ENCODE results near the gene ENO1.

Gene ENO1

GRCh38 chr1:8915446-8915845 lies 37.0 kb upstream of the ENO1 start:
- Histone ChIP-seq H3K36me3 (ENCODE audit: low read depth) (no peaks in the 10 kb centered on the region), H3K9me3 (ENCODE audit: severe bottlenecking) (peaks cover 2% of the 10 kb centered on the region), H3K27me3 (ENCODE audit: insufficient read depth, poor library complexity, severe bottlenecking) (no peaks in the 10 kb centered on the region), H3K4me3 (ENCODE audit: severe bottlenecking) (no peak overlapping the region), H3K4me1 (ENCODE audit: insufficient read depth, poor library complexity, severe bottlenecking) (peaks cover 13% of the 10 kb centered on the region), H3K27ac (ENCODE audit: poor library complexity, severe bottlenecking) (no peak overlapping the region)
- DNase-seq (ENCODE audit: low spot score) = no peak
- TF ChIP-seq CTCF (IDR thresholded peaks at IDR 0.05; ENCODE audit: poor library complexity, severe bottlenecking) = peak; percentile 11
- ATAC-seq (ENCODE audit: low read depth) = no peak

GRCh38 chr1:8914466-8914865 lies 36.0 kb upstream of the ENO1 start:
- Histone ChIP-seq H3K4me1 (ENCODE audit: insufficient read depth, poor library complexity, severe bottlenecking) (peaks cover 13% of the 10 kb centered on the region), H3K36me3 (ENCODE audit: low read depth) (no peaks in the 10 kb centered on the region), H3K27me3 (ENCODE audit: insufficient read depth, poor library complexity, severe bottlenecking) (no peaks in the 10 kb centered on the region), H3K4me3 (ENCODE audit: severe bottlenecking) (no peak overlapping the region), H3K9me3 (ENCODE audit: severe bottlenecking) (peaks cover 2% of the 10 kb centered on the region), H3K27ac (ENCODE audit: poor library complexity, severe bottlenecking) (no peak overlapping the region)
- no peak for ATAC-seq (ENCODE audit: low read depth)
- no peak for DNase-seq (ENCODE audit: low spot score)
- no peak for TF ChIP-seq CTCF (IDR thresholded peaks at IDR 0.05; ENCODE audit: poor library complexity, severe bottlenecking)

GRCh38 chr1:8913457-8913856 lies 35.0 kb upstream of the ENO1 start:
- no peak for TF ChIP-seq CTCF (IDR thresholded peaks at IDR 0.05; ENCODE audit: poor library complexity, severe bottlenecking)
- peaks cover 2% of the 10 kb centered on the region for H3K9me3 ChIP-seq (ENCODE audit: severe bottlenecking)
- H3K27ac ChIP-seq (ENCODE audit: poor library complexity, severe bottlenecking) = no peak overlapping the region
- H3K4me3 ChIP-seq (ENCODE audit: severe bottlenecking) = no peak overlapping the region
- no peaks in the 10 kb centered on the region for H3K36me3 ChIP-seq (ENCODE audit: low read depth)
- no peaks in the 10 kb centered on the region for H3K27me3 ChIP-seq (ENCODE audit: insufficient read depth, poor library complexity, severe bottlenecking)
- DNase-seq (ENCODE audit: low spot score) (no peak), ATAC-seq (ENCODE audit: low read depth) (no peak)
- peaks cover 13% of the 10 kb centered on the region for H3K4me1 ChIP-seq (ENCODE audit: insufficient read depth, poor library complexity, severe bottlenecking)

- Histone ChIP-seq H3K9me3 (ENCODE audit: severe bottlenecking) (peaks cover 2% of the 10 kb centered on the region), H3K27me3 (ENCODE audit: insufficient read depth, poor library complexity, severe bottlenecking) (no peaks in the 10 kb centered on the region), H3K4me3 (ENCODE audit: severe bottlenecking) (no peak overlapping the region), H3K27ac (ENCODE audit: poor library complexity, severe bottlenecking) (peak overlapping the region; percentile 59), H3K4me1 (ENCODE audit: insufficient read depth, poor library complexity, severe bottlenecking) (peaks cover 16% of the 10 kb centered on the region), H3K36me3 (ENCODE audit: low read depth) (no peaks in the 10 kb centered on the region)
- DNase-seq (ENCODE audit: low spot score) (no peak), ATAC-seq (ENCODE audit: low read depth) (peak; percentile 88)
- no peak for TF ChIP-seq CTCF (IDR thresholded peaks at IDR 0.05; ENCODE audit: poor library complexity, severe bottlenecking)
Measured at GRCh38 chr1:8911416-8912309, 33.2 kb upstream of the ENO1 start.

GRCh38 chr1:8910914-8911313 lies 32.4 kb upstream of the ENO1 start:
- H3K4me3 ChIP-seq (ENCODE audit: severe bottlenecking) = no peak overlapping the region
- peak; percentile 28; the same call in 1 of the 3 replicates for ATAC-seq (ENCODE audit: low read depth)
- H3K4me1 ChIP-seq (ENCODE audit: insufficient read depth, poor library complexity, severe bottlenecking) = peaks cover 18% of the 10 kb centered on the region
- H3K27me3 ChIP-seq (ENCODE audit: insufficient read depth, poor library complexity, severe bottlenecking) = no peaks in the 10 kb centered on the region
- no peaks in the 10 kb centered on the region for H3K36me3 ChIP-seq (ENCODE audit: low read depth)
- peak overlapping the region; percentile 59 for H3K27ac ChIP-seq (ENCODE audit: poor library complexity, severe bottlenecking)
- H3K9me3 ChIP-seq (ENCODE audit: severe bottlenecking) = peaks cover 2% of the 10 kb centered on the region
- TF ChIP-seq CTCF (IDR thresholded peaks at IDR 0.05; ENCODE audit: poor library complexity, severe bottlenecking) = no peak
- DNase-seq (ENCODE audit: low spot score) = no peak

Data from RWPE2 (cell line).